ENCODE data around the gene AGTPBP1. TPM values are rescaled to one million over a fixed set of nuclear protein-coding genes. Genes with fewer than 3 reads are reported as not detected.
"Not testable (repeated sequence)": the region's sequence is repeated elsewhere in the genome, so short reads cannot be mapped to it uniquely, and the experiment has no call there.

Gene AGTPBP1
- total and polyA plus RNA-seq, 8 donors: 3.8 to 12.7 (median 9.1) TPM

DNA sequence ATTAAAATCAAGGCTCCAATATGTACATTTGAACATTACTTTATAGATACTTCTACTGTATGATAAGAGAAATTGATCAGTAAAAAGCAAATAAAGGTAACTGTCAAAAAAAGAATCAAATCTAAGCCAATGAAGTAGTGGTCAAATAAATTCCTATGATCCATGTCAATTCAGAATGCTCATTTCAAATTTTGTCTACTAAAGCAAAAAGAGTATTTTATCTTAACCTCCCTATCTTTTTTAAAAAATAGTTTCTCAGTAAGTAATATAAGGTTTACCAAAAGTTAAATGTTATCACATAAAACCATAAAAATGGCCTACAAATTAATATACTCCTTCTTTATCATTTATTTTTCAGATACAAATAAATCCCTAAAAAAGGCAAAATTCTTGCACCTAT, 165.9 kb downstream of the AGTPBP1 start:
- Histone ChIP-seq H3K9me3 (no peaks in the 10 kb centered on the region), H3K4me3 (no peak overlapping the region), H3K36me3 (no peaks in the 10 kb centered on the region), H3K4me1 (no peaks in the 10 kb centered on the region), H3K27me3 (no peaks in the 10 kb centered on the region), H3K27ac (no peak overlapping the region)
- no peak for FAIRE-seq
- intact Hi-C loops (cut with DNase I): no loop called here
- ATAC-seq: no peak
- TF ChIP-seq, protein P1, sequence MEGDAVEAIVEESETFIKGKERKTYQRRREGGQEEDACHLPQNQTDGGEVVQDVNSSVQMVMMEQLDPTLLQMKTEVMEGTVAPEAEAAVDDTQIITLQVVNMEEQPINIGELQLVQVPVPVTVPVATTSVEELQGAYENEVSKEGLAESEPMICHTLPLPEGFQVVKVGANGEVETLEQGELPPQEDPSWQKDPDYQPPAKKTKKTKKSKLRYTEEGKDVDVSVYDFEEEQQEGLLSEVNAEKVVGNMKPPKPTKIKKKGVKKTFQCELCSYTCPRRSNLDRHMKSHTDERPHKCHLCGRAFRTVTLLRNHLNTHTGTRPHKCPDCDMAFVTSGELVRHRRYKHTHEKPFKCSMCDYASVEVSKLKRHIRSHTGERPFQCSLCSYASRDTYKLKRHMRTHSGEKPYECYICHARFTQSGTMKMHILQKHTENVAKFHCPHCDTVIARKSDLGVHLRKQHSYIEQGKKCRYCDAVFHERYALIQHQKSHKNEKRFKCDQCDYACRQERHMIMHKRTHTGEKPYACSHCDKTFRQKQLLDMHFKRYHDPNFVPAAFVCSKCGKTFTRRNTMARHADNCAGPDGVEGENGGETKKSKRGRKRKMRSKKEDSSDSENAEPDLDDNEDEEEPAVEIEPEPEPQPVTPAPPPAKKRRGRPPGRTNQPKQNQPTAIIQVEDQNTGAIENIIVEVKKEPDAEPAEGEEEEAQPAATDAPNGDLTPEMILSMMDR (IDR thresholded peaks at IDR 0.05): no peak
- DNase-seq: no peak

DNA sequence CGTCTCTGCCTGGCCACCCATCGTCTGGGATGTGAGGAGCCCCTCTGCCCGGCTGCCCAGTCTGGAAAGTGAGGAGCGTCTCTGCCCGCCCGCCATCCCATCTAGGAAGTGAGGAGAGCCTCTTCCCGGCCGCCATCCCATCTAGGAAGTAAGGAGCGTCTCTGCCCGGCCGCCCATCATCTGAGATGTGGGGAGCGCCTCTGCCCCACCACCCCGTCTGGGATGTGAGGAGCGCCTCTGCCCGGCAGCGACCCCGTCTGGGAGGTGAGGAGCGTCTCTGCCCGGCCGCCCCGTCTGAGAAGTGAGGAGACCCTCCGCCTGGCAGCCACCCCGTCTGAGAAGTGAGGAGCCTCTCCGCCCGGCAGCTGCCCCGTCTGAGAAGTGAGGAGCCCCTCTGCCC, 168.2 kb downstream of the AGTPBP1 start:
- H3K36me3 ChIP-seq; FAIRE-seq; H3K4me3 ChIP-seq; H3K27ac ChIP-seq; ATAC-seq; intact Hi-C loops (cut with DNase I); H3K4me1 ChIP-seq; H3K27me3 ChIP-seq; H3K9me3 ChIP-seq: not testable (repeated sequence)
- DNase-seq: peak in 1 of 6 donors; percentile 39
- 96 to 97% methylated on average over 22 to 25 of the region's 26 CpGs for WGBS, 2 donors

DNA sequence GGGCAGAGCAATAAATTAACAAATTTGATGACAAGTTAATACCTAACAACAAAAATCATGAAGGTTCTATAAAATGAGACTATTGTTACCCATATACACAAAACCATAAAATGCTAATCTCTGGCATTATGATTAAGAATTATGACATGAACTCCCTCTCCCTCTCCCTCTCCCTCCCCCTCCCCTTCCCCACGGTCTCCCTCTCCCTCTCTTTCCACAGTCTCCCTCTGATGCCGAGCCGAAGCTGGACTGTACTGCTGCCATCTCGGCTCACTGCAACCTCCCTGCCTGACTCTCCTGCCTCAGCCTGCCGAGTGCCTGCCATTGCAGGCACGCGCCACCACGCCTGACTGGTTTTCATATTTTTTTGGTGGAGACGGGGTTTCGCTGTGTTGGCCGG, 168.8 kb downstream of the AGTPBP1 start:
- intact Hi-C loops (cut with DNase I); H3K4me3 ChIP-seq; H3K27ac ChIP-seq; DNase-seq; ATAC-seq; H3K36me3 ChIP-seq; H3K4me1 ChIP-seq; H3K9me3 ChIP-seq; FAIRE-seq; H3K27me3 ChIP-seq: not testable (repeated sequence)
- WGBS, 2 donors: 95 to 97% methylated on average over 7 to 11 of the region's 11 CpGs

DNA sequence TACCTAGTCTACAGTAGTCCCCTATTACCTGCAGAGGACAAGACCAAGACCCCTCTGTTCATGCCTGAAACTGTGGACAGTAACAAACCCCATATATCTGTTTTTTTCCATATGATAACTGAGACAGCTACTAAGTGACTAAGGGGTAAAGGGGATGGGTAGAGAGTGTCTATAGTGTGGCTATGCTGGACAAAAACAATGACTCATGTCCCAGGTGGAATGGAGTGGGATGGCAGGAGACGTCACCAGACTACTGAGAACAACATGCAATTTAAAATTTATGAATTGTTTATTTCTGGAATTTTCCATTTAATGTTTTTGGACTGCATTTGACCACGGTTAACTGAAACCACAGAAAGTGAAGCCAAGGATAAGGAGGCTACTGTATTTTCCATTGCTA, 171.8 kb downstream of the AGTPBP1 start:
- 90 to 91% methylated on average over 2 of the region's 2 CpGs for WGBS, 2 donors
- no peak for FAIRE-seq
- TF ChIP-seq, protein P1 (IDR thresholded peaks at IDR 0.05): no peak

DNA sequence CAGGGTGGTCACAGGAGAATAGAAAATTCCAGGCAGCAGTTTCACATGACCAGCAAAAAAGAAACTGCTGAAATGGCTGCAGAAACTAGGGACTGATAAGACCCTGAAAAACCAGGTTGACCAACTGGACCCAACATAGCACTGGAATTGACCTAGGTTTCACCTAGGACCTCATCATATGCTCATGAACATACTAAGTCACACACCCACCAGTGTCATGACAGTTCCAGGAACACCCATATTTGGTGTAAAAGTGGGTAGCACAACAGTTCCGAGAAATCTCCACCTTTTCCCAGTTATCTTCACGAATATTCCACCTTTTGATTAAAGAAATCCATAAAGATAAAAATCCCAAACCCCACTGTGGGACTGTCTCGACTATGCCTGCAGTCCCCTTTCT, 182.2 kb downstream of the AGTPBP1 start:
- Histone ChIP-seq H3K4me3 (no peak overlapping the region), H3K4me1 (no peaks in the 10 kb centered on the region), H3K9me3 (no peaks in the 10 kb centered on the region), H3K27ac (no peak overlapping the region), H3K27me3 (no peaks in the 10 kb centered on the region), H3K36me3 (no peaks in the 10 kb centered on the region)
- no peak for DNase-seq
- intact Hi-C loops (cut with DNase I): no loop called here
- TF ChIP-seq, protein P1 (IDR thresholded peaks at IDR 0.05): no peak
- ATAC-seq: no peak
- 65 to 92% methylated on average over 3 of the region's 3 CpGs for WGBS, 2 donors
- no peak for FAIRE-seq

More for the DNA sequence above, 171.8 kb downstream of the AGTPBP1 start:
- H3K4me3 ChIP-seq: no peak overlapping the region
- intact Hi-C loops (cut with DNase I): no loop called here
- H3K4me1 ChIP-seq: no peaks in the 10 kb centered on the region
- no peak for ATAC-seq
- H3K27me3 ChIP-seq: no peaks in the 10 kb centered on the region
- H3K9me3 ChIP-seq: no peaks in the 10 kb centered on the region
- no peaks in the 10 kb centered on the region for H3K36me3 ChIP-seq
- no peak for DNase-seq
- no peak overlapping the region for H3K27ac ChIP-seq

DNA sequence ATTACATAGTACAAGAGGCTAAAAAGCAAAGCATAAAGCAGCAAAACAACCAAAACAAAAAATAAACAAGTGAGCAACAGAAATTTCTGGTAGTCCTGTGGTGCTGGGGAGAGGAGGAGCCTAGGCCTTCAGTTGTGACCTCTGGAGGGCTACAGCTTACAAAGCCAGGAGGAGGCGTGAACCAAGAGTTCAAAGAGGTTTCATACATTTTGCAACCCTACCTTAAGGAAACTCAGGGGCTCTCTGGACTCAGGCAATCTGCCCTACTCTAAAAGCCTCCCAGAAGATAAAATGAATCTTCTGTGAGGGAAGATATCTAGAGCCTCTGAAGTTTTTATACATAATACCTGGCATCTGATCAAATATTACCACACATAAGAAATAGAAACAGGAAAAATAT, 187.4 kb downstream of the AGTPBP1 start:
- Histone ChIP-seq H3K4me1 (no peaks in the 10 kb centered on the region), H3K27ac (no peak overlapping the region), H3K27me3 (no peaks in the 10 kb centered on the region), H3K36me3 (no peaks in the 10 kb centered on the region), H3K4me3 (no peak overlapping the region), H3K9me3 (no peaks in the 10 kb centered on the region)
- ATAC-seq (no peak), FAIRE-seq (no peak), DNase-seq (no peak)
- TF ChIP-seq, protein P1 (IDR thresholded peaks at IDR 0.05): no peak
- intact Hi-C loops (cut with DNase I): no loop called here
- 95 to 100% methylated on average over 1 of the region's 1 CpG for WGBS, 2 donors
